Measurements from ENCODE around the gene ECE1.
"Not testable (repeated sequence)": the region's sequence is repeated elsewhere in the genome, so short reads cannot be mapped to it uniquely, and the experiment has no call there.

- TF ChIP-seq, protein P1, sequence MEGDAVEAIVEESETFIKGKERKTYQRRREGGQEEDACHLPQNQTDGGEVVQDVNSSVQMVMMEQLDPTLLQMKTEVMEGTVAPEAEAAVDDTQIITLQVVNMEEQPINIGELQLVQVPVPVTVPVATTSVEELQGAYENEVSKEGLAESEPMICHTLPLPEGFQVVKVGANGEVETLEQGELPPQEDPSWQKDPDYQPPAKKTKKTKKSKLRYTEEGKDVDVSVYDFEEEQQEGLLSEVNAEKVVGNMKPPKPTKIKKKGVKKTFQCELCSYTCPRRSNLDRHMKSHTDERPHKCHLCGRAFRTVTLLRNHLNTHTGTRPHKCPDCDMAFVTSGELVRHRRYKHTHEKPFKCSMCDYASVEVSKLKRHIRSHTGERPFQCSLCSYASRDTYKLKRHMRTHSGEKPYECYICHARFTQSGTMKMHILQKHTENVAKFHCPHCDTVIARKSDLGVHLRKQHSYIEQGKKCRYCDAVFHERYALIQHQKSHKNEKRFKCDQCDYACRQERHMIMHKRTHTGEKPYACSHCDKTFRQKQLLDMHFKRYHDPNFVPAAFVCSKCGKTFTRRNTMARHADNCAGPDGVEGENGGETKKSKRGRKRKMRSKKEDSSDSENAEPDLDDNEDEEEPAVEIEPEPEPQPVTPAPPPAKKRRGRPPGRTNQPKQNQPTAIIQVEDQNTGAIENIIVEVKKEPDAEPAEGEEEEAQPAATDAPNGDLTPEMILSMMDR (conservative IDR thresholded peaks at IDR 0.05 in 1 of 2, IDR thresholded peaks at IDR 0.05 in 1 of 2; ENCODE audit: extremely low read depth in 1 of 2, insufficient read depth in 1 of 2, low read depth in 1 of 2, low read length in 2 of 2) = not testable (repeated sequence)
- not testable (repeated sequence) for TF ChIP-seq EZH2 (IDR thresholded peaks at IDR 0.05; ENCODE audit: borderline replicate concordance, low read length)
These were observed 119.4 kb downstream of the ECE1 start for GRCh38 chr1:21170837-21171236.

Data from mammary epithelial cell (primary cell).